ENCODE data around the gene ASAP2.

DNA sequence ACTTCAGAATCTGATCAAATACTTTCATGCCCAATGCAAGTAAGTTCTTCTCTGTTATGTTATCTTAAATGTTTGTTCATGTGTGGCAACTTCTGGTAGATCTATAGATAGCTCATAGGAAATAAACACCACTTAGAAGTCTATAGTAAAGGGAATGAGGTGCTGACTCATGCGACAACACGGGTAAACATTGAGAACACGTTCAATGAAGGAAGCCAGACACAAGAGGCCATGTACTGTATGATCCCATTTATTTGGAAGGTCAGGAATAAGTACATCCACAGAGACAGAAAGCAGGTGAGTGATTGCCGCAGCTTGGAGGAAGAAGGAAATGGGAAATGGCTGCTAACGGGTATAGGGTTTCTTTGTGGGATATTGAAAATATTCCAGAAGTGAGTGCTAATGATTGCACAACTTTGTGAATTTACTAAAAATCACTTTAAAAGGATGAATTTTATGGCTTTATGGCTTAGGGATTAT, 121.3 kb downstream of the ASAP2 start:
- TF ChIP-seq, protein P1, sequence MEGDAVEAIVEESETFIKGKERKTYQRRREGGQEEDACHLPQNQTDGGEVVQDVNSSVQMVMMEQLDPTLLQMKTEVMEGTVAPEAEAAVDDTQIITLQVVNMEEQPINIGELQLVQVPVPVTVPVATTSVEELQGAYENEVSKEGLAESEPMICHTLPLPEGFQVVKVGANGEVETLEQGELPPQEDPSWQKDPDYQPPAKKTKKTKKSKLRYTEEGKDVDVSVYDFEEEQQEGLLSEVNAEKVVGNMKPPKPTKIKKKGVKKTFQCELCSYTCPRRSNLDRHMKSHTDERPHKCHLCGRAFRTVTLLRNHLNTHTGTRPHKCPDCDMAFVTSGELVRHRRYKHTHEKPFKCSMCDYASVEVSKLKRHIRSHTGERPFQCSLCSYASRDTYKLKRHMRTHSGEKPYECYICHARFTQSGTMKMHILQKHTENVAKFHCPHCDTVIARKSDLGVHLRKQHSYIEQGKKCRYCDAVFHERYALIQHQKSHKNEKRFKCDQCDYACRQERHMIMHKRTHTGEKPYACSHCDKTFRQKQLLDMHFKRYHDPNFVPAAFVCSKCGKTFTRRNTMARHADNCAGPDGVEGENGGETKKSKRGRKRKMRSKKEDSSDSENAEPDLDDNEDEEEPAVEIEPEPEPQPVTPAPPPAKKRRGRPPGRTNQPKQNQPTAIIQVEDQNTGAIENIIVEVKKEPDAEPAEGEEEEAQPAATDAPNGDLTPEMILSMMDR (conservative IDR thresholded peaks at IDR 0.05; ENCODE audit: low read depth, low read length): no peak
- TF ChIP-seq EZH2phosphoT487 (IDR thresholded peaks at IDR 0.05; ENCODE audit: borderline replicate concordance, low read length) (no peak), EZH2 (IDR thresholded peaks at IDR 0.05; ENCODE audit: low read length, unreplicated experiment) (no peak)
